SK-N-DZ (cell line): Measurements from ENCODE around the gene NUP93. TPM values are rescaled to one million over a fixed set of nuclear protein-coding genes. Genes with fewer than 3 reads are reported as not detected.
A peak's percentile ranks its signal among the peaks of the same experiment; 100 is the strongest.

Experiments
- DNase-seq: peaks from one replicate; pipeline ENCODE4 v3.0.0-alpha.2; 2015; ENCODE audit warnings: low spot score
- polyA plus RNA-seq, 2 experiments: library from polyadenylated mRNA; depleted of rRNA; stranded (reverse); fragments of >200 nt; gene quantifications; 2 replicates each; pipeline ENCODE4 v1.2.3, GENCODE V29; 2014

NUP93 gene
- 105 and 106 TPM in 2 replicates for polyA plus RNA-seq (2014; cell fraction: cytosol; rRNA removed)
- 100 and 125 TPM in 2 replicates for polyA plus RNA-seq (2014; cell fraction: nucleus; rRNA removed)

DNA sequence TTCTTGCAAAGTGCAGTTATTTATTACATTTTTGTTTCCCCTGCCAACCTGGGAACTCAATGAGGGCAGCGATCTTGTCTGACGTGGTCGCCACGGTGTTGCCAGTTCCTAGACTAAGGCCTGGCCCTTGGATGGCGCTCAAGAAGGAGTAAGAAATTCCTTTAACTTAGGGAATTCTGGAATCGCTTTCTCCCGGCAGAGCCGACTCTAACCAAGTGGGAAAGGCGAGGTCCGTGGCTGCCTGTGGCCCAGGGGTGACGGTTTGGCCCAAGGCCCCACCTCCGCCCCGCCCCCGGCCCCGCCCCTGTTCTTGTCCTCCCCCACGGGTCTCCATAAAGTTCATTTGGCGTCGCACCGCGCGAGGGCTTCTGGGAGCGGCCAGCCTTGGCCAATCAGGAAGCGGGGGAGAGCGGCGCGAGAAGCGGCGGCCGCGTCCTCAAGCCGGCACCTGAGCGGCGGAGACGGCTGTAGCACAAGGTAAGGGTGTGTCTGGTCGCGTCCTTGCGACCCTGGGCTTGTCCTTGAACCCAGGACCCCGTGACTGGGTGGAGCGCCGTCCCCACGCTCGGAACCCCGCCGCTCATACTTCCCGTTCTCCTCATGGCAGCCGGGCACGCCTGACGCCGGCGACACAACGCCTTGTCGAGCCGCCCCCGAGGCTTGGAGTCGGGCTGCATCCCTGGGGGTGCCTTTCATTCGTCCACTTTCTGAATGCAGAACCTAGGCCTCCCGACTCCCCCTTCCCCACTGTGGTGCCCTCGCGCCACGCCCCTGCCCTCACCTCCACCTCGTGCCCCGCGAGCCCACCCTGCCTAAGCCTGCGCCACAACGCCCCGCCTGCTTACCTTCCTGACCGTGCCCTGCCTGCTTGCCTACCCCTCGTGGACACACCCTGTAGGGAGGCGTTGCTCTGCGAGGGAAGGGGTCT, at the start of gene NUP93:
Gene NUP93, plus strand, starts transcription at position 395 of the 928 bp plus-strand sequence. CDS start 18,119 bp downstream, outside the sequence.
- peak; percentile 91 for DNase-seq

GRCh38 chr16:56681939-56682702, 47.8 kb upstream of the NUP93 start, which contains the start of gene MT1X:
Gene MT1X, plus strand, starts transcription at chr16:56682470. Its CDS starts 71 bp downstream, at chr16:56682541.
- peak; percentile 80 for DNase-seq

DNA sequence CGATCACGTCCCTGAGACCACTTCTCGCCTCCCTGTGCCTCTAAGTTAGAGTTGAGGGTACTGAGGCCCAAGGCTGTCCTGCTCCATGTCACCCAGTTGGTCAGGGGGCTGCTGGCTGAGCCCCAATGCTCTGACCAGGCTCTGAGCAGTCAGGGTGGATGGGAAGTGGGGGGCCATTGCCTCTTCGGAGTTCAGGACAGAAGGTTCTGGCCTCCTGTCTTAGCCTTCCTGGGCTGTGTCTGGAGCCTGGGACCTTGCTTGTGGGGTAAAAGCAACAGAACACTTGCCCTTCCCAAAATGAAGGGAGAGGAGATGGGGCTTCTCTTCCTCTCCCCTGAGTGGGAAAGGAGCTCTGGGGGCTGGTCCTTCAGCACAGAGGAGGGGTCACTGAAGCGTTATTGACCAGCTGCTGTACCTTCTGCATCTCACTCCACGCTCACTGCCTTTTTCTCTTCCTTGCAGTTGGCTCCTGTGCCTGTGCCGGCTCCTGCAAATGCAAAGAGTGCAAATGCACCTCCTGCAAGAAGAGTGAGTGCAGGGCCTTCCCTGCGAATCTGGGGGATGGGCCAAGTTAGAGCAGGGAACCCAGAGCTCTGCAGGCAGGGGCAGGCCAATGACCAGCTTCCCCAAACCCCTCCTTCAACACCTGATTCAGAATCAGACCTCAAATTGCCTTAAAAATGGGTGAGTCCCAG, 47.1 kb upstream of the NUP93 start:
- no peak for DNase-seq

DNA sequence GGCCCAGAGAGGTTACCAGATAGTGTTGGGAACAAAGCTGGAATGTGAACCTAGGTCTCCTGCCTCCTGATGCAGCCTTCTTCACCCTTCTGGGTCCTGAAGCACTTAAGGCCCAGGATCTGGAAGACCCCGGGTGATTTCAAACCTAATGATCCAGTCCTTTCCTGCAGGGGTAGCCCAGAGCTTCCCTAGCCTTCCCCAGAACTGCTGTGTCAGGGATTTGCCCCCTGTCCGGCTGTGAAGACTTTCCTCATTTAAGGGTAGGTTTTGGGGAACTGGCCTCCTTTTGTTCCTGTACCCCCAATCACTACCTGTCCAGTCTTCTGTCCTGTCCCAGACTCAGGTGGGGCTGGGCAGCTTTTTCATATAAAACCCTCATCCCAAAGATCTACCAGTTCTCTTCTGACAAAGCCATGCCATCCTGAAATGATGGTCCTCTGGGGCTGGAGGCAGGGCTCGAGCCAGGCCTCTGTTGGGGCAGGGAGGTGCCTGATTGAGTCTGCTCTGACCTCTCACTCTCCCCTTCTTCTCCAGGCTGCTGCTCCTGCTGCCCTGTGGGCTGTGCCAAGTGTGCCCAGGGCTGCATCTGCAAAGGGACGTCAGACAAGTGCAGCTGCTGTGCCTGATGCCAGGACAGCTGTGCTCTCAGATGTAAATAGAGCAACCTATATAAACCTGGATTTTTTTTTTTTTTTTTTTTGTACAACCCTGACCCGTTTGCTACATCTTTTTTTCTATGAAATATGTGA, 46.3 kb upstream of the NUP93 start:
- no peak for DNase-seq

DNA sequence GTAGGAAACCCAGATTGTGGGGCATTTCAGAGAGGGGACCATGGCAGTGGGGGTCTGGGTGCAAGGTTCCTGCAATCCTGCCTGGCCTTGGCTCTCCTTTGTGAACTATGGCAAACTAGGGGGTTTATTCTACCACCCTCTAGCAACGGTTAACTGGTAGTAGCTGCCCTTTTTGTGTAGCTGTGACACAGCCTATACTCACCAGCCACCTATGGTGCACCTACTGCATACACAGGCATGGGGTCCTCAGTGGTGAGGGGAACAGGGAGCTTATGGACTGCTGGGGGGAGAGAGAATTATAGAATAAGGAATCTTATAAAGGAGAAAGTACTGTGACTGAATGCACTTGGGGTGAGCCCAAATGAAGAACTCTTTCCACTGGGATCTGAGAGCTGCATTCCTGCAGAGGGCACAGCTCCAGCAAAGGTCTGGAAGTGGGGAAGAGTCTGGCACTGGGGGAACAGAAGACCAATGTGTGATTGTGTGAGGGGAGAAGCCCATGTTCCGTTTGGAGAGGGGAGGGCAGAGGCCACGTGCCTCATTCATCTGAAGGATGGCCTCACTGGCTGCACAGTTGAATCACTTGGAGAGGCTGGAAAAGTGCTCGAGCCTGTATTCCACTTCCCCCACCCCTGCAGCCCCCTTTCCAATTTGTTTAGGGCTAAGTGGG, 45.5 kb upstream of the NUP93 start:
- DNase-seq: no peak

GRCh38 chr16:56684926-56685590, 44.9 kb upstream of the NUP93 start:
- DNase-seq: no peak

GRCh38 chr16:56686758-56687157, 43.2 kb upstream of the NUP93 start:
- DNase-seq: no peak

DNA sequence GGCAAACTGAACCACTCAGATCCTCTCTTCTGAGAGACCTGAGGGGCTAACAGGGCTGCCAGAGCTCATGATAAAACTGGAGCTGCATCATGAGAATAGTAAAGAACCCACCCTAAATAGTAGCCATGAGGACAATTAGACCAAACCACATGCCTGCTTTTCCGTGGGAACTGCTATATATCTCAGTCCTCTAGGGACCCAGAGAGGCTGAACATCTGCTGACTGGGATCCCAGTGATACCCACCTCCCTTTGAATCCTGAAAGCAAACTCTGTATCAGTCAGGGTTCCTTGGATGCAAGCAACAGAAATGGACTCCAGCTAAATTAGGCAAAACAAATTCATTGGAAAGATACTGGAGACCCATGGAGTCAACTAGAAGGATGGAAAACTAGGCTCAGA, 41.2 kb upstream of the NUP93 start:
- no peak for DNase-seq

DNA sequence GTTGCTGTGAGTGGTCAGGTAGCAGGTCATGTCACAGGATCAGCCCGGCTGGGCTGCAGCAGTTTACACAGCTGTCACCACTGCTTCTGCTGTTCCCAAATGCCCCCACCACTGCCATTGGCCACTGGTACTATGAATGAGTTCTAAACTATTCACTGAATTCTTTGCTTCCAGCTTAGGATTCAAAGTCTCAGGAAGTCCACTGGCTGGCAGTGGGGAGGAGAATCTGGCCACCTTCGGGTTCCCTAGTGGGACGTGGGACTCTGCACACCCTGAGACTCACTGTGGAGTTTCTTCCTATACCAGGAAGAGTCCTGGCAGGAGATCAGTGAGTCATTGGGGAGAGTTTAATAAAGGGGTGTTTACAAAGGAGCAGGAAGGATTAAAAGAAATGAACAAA, 40.8 kb upstream of the NUP93 start:
- no peak for DNase-seq

DNA sequence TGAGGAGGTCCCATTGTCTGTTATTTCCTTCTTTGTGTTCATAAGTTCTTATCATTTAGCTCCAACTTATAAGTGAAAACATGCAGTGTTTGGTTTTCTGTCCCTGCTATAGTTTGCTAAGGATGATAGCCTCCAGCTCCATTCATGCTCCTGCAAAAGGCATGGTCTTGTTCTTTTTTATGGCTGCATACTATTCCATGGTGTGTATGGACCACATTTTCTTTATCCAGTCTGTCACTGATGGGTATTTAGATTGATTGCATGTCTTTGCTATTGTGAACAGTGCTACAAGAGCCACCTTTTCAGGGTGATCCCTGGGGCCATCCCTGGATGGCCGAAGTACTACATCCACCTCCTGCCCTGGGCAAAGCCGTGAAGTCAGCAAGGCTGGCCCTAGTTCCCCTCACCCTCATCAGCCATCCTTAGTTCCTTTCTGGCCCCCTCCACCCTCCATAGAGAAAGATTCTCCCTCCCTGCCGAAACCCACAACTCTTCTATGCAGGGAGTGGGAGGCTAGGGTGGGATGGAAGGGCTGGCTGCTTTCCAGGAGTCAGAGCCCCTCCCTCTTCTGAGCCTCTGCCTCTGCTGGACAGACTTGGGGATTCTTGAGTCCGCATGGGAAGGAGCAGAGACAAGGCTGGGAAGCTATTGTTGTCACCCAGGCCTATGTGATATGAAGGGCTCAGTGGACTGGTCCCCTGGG, 39.4 kb upstream of the NUP93 start:
- no peak for DNase-seq

DNA sequence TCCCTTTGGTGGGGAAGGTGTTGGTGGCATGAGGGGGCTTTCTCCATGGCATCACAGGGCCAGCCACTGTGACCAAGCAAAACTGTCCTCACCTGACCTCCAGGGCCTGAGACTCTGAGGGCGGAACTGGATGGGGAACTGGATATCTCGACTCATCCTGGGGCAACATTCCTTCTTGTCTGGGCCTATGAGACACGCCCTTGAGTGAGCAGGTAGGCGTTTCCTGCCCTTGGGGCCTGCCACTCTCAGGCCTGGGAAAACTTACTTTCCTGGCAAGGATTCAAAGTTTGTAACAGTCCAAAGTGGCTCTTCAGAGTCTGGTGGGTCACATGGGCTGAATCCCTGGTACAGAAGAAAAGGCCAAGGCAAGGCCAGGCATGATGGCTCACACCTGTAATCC, 38.0 kb upstream of the NUP93 start:
- DNase-seq: no peak

DNA sequence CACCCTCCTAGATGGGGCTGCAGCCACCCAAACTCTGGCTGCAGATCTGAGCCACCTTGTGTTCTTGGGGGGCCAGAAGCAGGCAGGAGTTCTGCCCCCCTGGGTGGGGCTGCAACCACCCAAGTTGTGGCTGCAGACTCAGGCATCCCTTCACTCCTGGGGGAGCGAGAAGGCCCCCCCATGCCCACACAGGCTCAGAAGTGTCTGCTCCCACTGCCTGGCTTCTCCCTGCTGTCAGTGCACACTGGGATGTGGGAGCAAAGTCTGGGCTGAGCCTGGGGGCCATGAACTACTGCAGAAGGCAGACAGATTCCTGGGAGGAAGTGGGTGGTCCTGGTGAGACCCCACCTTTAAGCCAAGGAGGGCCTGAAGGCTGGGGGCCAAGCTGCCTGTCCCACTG, 34.7 kb upstream of the NUP93 start:
- DNase-seq: no peak

GRCh38 chr16:56697456-56698155, 32.3 kb upstream of the NUP93 start:
- DNase-seq: no peak

DNA sequence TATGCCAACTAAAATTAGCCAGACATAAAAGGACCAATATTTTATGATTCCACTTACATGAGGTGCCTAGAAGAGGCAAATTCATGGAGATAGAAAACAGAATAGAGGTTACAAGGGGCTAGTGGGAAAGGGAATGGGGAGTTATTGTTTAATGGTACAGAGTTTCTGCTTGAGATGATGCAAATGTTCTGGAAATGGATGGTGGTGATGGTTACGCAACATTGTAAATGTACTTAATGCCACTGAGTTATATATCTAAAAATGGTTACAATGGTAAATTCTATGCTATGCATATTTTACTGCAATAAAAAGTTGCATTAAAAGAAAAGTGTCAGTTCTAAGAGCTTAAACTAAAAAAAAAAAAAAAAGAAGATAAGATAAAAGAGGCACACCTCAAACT, 29.7 kb upstream of the NUP93 start:
- no peak for DNase-seq

GRCh38 chr16:56700631-56701030, 29.3 kb upstream of the NUP93 start:
- no peak for DNase-seq

- no peak for DNase-seq
Measured at GRCh38 chr16:56701534-56701933, 28.4 kb upstream of the NUP93 start.

DNA sequence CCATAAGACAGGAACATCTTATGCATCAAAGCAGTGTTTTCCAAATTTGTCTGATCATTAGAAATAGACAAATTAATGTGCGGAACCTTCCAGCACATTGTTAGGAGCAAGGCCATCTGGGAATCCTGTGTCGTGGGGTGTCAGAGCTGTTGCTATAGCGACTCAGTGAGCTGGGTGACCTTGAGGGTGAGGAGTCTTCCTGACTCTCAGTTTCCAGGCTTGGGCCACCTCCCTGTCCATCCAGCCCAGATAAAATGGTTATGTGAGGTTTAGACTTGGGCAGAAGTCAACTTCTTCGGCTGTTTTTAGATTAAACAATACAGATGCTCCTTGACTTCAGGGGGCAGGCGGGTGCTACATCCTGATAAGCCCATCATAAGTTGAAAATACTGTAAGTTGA, 27.1 kb upstream of the NUP93 start:
- no peak for DNase-seq
